ENCODE measurements around the gene MRPS6.

Gene MRPS6

DNA sequence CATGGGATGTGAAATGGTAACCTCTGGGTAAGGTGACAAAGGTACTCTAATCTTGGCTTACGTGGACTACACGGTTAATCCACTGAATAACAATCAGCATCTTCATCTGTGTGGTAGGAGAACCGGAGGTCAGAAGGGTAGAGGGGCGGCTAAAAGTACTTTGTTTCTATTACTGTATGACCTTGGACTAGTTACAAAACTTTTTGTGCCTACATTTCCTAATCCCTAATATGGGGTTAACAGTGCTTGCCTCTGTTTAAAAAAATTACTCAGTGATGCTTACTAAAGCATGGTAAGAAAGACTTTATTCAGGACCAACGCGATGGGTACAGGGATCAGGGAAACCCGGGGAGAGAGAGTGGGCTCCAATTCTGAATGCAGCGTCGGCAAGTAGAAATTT lies 1.7 kb upstream of the MRPS6 start:
- no peak for DNase-seq (ENCODE audit: low read depth, low spot score)

DNA sequence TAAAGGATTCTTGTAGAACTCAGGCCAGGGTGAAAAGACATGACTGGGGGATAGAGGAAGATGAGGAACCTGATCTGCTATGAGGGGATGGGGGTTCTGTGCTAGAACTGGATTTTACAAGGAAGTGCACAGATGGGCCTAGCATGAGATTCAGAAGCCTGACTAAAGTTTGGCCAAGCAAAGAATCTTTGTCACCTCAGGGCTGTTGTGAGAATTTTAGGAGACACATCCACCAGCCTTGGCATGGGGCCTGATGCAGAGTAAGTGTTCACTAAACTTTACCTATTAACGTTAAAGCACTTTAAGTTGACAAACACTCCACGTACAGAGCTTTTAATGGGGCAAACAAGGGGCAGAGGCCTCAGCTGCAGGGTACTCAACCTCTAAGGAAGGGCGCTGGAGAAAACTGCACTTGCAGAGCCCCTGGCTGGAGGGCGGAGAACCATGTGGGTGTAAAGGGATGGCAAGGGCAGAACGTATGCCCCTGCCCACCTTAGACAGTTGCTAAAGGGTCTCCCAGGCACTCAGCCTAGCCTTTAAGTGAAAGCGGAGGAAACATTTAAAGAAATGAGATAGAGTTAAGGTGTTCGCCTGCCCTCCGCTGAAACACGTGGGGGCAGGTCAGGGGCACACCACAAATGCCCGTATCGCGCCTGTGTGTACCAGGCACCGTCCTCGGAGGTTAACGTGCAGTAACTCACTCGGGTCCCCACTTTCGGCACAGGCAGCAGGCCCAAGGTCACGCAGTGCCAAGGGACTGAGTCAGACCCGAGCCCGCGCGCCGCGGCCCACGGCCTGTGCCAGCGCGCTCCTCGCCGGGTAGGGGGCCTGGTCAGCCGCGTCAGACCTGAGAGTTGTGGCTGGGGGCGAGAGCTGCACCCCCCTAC lies 990 bp upstream of the MRPS6 start:
- no peak for DNase-seq (ENCODE audit: low read depth, low spot score)

- DNase-seq (ENCODE audit: low read depth, low spot score): no peak
These were observed 438 bp downstream of the MRPS6 start for GRCh38 chr21:34073749-34074282.

GRCh38 chr21:34074283-34075090 lies 1.1 kb downstream of the MRPS6 start:
- peak; percentile 39 for DNase-seq (ENCODE audit: low read depth, low spot score)

GRCh38 chr21:34075091-34075425 lies 1.7 kb downstream of the MRPS6 start:
- no peak for DNase-seq (ENCODE audit: low read depth, low spot score)

GRCh38 chr21:34075760-34076660 lies 2.6 kb downstream of the MRPS6 start:
- peak; percentile 15 for DNase-seq (ENCODE audit: low read depth, low spot score)

- no peak for DNase-seq (ENCODE audit: low read depth, low spot score)
These were observed 3.5 kb downstream of the MRPS6 start for GRCh38 chr21:34076835-34077234.

DNA sequence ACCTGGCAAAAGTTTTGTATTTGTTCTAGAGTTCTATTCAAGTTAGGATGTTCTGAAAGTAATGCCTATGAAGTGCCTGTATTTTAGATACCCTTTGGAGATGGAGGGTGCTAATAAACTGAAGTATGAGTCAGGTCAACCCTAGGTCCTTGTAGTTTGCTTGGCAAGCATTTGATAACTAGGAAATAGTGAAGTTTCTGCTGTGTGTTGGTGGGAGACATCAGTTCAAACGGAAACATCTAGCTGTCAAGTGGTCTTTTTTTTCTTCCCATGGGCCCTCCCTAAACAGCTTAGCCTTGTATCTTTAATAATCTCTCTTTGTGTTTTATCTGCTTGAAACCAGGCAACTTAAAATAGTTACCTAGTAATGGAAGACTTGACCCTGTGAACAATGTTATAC lies 4.5 kb downstream of the MRPS6 start:
- no peak for DNase-seq (ENCODE audit: low read depth, low spot score)

DNA sequence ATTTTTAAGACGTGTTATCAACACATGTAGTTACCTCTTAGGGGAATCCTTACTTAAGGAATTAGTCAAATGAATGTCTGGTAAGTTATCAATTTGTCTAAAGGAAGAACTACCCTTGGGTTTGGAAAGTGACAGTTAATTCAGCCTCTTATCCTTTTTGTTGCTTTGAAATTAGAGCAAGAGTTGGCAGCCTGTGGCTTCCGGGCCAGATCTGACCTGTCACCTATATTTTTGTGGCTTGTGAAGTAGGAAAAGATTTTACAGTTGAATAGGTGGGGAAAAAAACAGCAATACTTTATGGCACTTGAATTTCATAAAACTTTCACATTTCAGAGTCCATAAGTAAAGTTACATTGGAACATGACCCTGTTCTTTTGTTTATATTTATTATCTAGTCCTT lies 5.5 kb downstream of the MRPS6 start:
- DNase-seq (ENCODE audit: low read depth, low spot score): no peak

- no peak for DNase-seq (ENCODE audit: low read depth, low spot score)
These were observed 7.3 kb downstream of the MRPS6 start for GRCh38 chr21:34080710-34081109.

- DNase-seq (ENCODE audit: low read depth, low spot score): no peak
These were observed 9.4 kb downstream of the MRPS6 start for GRCh38 chr21:34082769-34083168.

DNA sequence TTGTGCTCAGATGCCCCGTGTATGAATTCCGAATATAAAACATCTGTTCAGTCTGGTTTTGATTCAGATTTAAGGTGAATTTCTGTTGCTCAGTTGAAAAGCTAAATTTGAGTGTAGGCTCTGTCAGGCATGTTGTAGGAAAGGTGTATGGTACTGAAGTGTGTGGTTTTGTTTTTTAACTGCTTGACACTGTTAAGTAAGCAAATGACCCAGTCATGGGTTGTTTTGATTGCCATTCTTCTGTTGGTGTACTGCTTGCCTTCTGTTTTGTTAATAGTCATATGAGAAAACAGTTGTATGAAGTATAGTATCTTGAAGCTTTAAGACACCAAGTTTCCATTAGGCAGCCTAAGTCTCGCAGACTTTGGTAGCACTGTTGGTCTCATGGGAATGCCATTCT lies 10.0 kb downstream of the MRPS6 start:
- DNase-seq (ENCODE audit: low read depth, low spot score): no peak

GRCh38 chr21:34085129-34085528 lies 11.8 kb downstream of the MRPS6 start:
- no peak for DNase-seq (ENCODE audit: low read depth, low spot score)

DNA sequence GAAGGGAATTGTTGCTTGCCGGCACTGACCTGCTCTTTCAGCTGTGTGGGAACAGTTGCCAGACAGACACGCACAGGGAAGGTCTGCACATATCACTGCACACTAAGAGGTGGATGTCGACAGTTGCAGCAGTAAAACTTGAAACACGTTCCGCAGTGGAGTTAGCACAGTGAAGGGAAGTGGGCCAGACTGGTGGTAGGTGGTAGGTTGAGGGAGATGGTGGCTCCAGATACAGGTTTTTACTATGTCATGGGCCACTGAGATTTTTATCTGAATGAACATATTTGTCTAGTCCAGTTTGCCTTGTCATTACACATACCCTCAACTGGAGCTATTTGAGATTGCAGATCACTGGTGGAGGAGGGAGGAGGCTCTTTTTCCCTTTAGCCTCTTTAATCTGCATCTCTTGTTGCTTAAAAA lies 13.5 kb downstream of the MRPS6 start:
- DNase-seq (ENCODE audit: low read depth, low spot score): no peak

- DNase-seq (ENCODE audit: low read depth, low spot score): no peak
These were observed 15.4 kb downstream of the MRPS6 start for GRCh38 chr21:34088752-34089151.

DNA sequence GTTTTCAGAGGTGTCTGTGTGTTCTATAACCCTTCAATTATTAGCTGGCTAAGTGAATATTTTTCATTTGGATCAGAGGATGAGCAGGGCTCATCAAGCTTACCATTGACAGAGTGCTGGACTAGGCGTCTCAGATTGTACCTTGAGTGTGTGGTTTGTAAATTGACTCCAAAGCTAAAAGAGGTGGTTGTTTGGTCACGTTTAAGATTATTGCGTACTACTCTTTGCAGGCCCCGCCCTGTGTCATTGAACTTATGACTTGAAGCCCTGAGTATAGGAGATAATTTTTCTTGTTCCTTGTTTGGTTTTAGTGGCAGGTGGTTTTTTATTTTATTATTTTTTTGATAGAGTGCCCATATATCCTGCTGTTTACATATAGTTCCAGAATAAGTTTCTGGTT lies 17.7 kb downstream of the MRPS6 start:
- DNase-seq (ENCODE audit: low read depth, low spot score): no peak

GRCh38 chr21:34091607-34092006 lies 18.2 kb downstream of the MRPS6 start:
- DNase-seq (ENCODE audit: low read depth, low spot score): no peak

DNA sequence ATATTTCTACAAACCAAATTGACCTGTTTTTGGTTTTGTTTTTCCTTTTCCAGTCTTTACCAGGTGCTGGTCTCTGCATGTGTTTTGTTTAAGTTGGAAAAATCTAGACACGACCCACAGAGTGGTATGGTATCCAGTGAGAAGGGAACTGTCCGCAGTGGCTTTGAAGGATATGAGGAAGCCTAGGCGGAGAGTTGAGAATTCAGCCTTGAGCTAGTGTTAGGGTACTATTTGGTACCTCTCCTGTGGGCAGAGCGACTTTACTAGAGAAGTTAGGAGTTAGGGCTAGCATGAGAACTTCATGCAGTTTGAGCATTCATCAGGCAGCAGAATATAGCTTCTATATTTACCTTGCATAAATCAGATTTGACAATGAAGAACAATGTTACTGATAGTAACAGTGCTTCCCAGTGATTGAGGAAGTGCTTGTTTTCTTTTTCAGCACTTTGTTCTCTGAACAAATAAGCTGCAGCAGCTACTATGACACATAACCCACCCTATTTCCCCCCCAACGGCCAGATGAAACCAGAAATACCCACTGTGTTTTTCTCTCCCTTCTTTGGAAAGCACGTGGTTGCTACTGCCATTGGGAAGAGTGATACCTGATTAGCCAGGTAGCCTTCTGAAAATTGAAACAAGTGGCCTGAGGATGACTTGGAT lies 19.0 kb downstream of the MRPS6 start:
- DNase-seq (ENCODE audit: low read depth, low spot score): peak; percentile 26

- no peak for DNase-seq (ENCODE audit: low read depth, low spot score)
These were observed 19.7 kb downstream of the MRPS6 start for GRCh38 chr21:34093083-34093482.

GRCh38 chr21:34094949-34095348 lies 21.6 kb downstream of the MRPS6 start:
- DNase-seq (ENCODE audit: low read depth, low spot score): no peak

GRCh38 chr21:34097442-34097841 lies 24.1 kb downstream of the MRPS6 start:
- DNase-seq (ENCODE audit: low read depth, low spot score): no peak
